Endodermal cell (in vitro differentiated cells): Measurements from ENCODE around the gene SLC38A3. TPM values are rescaled to one million over a fixed set of nuclear protein-coding genes. Genes with fewer than 3 reads are reported as not detected.

Experiments used
- DNase-seq: peaks from one replicate; pipeline ENCODE4 v3.0.0-alpha.2; 2017
- H3K27ac ChIP-seq: 2 replicates; pipeline ENCODE4 v1.5.1; 2013; ENCODE audit warnings: mild to moderate bottlenecking, low read depth, low read length, moderate library complexity
- H3K27me3 ChIP-seq: 2 replicates; pipeline ENCODE4 v1.6.1; 2013; ENCODE audit warnings: mild to moderate bottlenecking, low read length, moderate library complexity; ENCODE audit not compliant: insufficient read depth, control insufficient read depth, poor library complexity, severe bottlenecking
- H3K36me3 ChIP-seq: 2 replicates; pipeline ENCODE4 v1.7.0; 2013; ENCODE audit warnings: mild to moderate bottlenecking, low read length, moderate library complexity; ENCODE audit not compliant: control insufficient read depth, insufficient read depth
- H3K4me1 ChIP-seq: one replicate; pipeline ENCODE4 v1.7.0; 2013; ENCODE audit warnings: low read length; ENCODE audit not compliant: control insufficient read depth, insufficient read depth
- H3K4me3 ChIP-seq: 2 replicates; pipeline ENCODE4 v1.5.1; 2013; ENCODE audit warnings: mild to moderate bottlenecking, low read length, moderate library complexity
- H3K9ac ChIP-seq: 2 replicates; pipeline ENCODE4 v1.6.1; 2013; ENCODE audit warnings: mild to moderate bottlenecking, low read length, moderate library complexity; ENCODE audit not compliant: poor library complexity, severe bottlenecking; ENCODE audit errors: extremely low read depth
- H3K9me3 ChIP-seq: 2 replicates; pipeline ENCODE4 v1.6.1; 2013; ENCODE audit warnings: mild to moderate bottlenecking, low read length, moderate library complexity; ENCODE audit not compliant: control insufficient read depth
- H3K27ac Mint-ChIP-seq: 2 replicates; pipeline ENCODE4 v1.8.0; 2020; ENCODE audit warnings: mixed read lengths
- H3K27me3 Mint-ChIP-seq: 2 replicates; pipeline ENCODE4 v1.8.0; 2021; ENCODE audit warnings: mild to moderate bottlenecking, mixed read lengths; ENCODE audit not compliant: insufficient read depth
- H3K36me3 Mint-ChIP-seq: 2 replicates; pipeline ENCODE4 v1.8.0; 2020; ENCODE audit warnings: low read depth, mixed read lengths
- H3K4me1 Mint-ChIP-seq: 2 replicates; pipeline ENCODE4 v1.8.0; 2020; ENCODE audit warnings: mixed read lengths
- H3K4me3 Mint-ChIP-seq: 2 replicates; pipeline ENCODE4 v1.8.0; 2020; ENCODE audit warnings: mild to moderate bottlenecking, moderate library complexity, mixed read lengths
- H3K9me3 Mint-ChIP-seq: 2 replicates; pipeline ENCODE4 v1.8.0; 2020; ENCODE audit warnings: mild to moderate bottlenecking, mixed read lengths
- CTCF ChIP-seq: fragments of 200-600 bp; sonication (generic); conservative IDR thresholded peaks from 2 replicates; pipeline ENCODE4 v1.5.0; 2021; ENCODE audit warnings: antibody characterized with exemption, mild to moderate bottlenecking
- WGBS, 2 experiments: methylation state at CpG; one replicate each; pipeline versions ENCODE4 v1.1.5 to v1.1.7; 2013; ENCODE audit warnings: missing lambda C conversion rate in 2 of 2, mixed read lengths in 1 of 2; ENCODE audit not compliant: insufficient coverage in 1 of 2, insufficient read length in 1 of 2; 5-methylcytosine and 5-hydroxymethylcytosine counted together
- total RNA-seq, 2 donors: library from RNA; stranded (reverse); fragmentation: NEBNext Ultra II Directional in 1 of 2; extraction: Animal tissue kit (Norgen Biotek cat#: 25700) in 1 of 2; gene quantifications; 2 replicates in 1 of 2; 3 replicates in 1 of 2; pipeline ENCODE4 v1.2.1, GENCODE V29; 2021

SLC38A3 gene
- total RNA-seq, 2 donors from 2014 or later = 1.5 to 1.9 TPM

DNA sequence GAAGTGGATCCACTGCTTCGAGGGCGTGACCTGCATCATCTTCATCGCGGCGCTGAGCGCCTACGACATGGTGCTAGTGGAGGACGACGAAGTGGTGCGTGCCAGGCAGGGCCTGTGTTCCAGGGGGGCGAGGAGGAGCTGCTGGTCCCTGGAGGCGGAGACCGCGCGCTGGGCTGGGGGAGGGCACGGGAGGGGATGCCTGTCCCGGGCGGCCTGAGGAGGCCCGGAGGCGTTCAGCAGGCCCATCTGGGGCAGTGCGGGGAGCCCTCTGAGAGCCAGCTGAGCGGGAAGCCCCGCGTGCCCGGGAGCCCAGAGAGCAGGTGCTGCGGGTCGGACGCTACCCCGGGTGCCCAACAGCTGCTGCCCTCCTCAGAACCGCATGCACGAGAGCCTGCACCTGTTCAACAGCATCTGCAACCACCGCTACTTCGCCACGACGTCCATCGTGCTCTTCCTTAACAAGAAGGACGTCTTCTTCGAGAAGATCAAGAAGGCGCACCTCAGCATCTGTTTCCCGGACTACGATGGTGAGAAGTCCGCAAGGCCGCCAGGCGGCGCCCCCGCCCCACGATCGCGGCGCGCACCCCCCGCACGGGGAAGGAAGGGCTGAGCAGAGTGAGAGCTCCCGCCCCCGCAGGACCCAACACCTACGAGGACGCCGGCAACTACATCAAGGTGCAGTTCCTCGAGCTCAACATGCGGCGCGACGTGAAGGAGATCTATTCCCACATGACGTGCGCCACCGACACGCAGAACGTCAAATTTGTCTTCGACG lies 10.8 kb upstream of the SLC38A3 start:
- Histone ChIP-seq H3K4me1 (no peaks in the 10 kb centered on the region), H3K36me3 (no peaks in the 10 kb centered on the region), H3K4me3 (no peak overlapping the region), H3K27me3 (peaks cover 5% of the 10 kb centered on the region), H3K27ac (no peak overlapping the region), H3K9ac (no peak overlapping the region), H3K9me3 (no peaks in the 10 kb centered on the region)
- peaks cover 37% of the 10 kb centered on the region for H3K27me3 Mint-ChIP-seq
- DNase-seq = peak; percentile 91
- peak; percentile 89 for TF ChIP-seq CTCF
- H3K4me3 Mint-ChIP-seq = no peak overlapping the region
- 51 to 66% methylated on average over 43 to 70 of the region's 70 CpGs for WGBS, 2 experiments
- H3K36me3 Mint-ChIP-seq = no peaks in the 10 kb centered on the region
- H3K4me1 Mint-ChIP-seq = no peaks in the 10 kb centered on the region
- no peaks in the 10 kb centered on the region for H3K9me3 Mint-ChIP-seq
- H3K27ac Mint-ChIP-seq = no peak overlapping the region

- peaks cover 38% of the 10 kb centered on the region for H3K27me3 Mint-ChIP-seq
- DNase-seq = peak; percentile 87
- no peak overlapping the region for H3K4me3 ChIP-seq
- no peaks in the 10 kb centered on the region for H3K4me1 ChIP-seq
- no peaks in the 10 kb centered on the region for H3K4me1 Mint-ChIP-seq
- H3K4me3 Mint-ChIP-seq = no peak overlapping the region
- no peaks in the 10 kb centered on the region for H3K9me3 Mint-ChIP-seq
- H3K9ac ChIP-seq = no peak overlapping the region
- WGBS, 2 experiments = 86 to 88% methylated on average over 6 to 13 of the region's 14 CpGs
- no peaks in the 10 kb centered on the region for H3K36me3 Mint-ChIP-seq
- H3K27me3 ChIP-seq = peaks cover 5% of the 10 kb centered on the region
- no peaks in the 10 kb centered on the region for H3K36me3 ChIP-seq
- no peak for TF ChIP-seq CTCF
- no peak overlapping the region for H3K27ac ChIP-seq
- no peaks in the 10 kb centered on the region for H3K9me3 ChIP-seq
- H3K27ac Mint-ChIP-seq = no peak overlapping the region
Observed at GRCh38 chr3:50194903-50195500, 10.1 kb upstream of the SLC38A3 start.

GRCh38 chr3:50195501-50196252 lies 9.4 kb upstream of the SLC38A3 start:
- Histone ChIP-seq H3K9ac (no peak overlapping the region), H3K36me3 (no peaks in the 10 kb centered on the region), H3K4me3 (no peak overlapping the region), H3K27me3 (peaks cover 5% of the 10 kb centered on the region), H3K9me3 (no peaks in the 10 kb centered on the region), H3K4me1 (no peaks in the 10 kb centered on the region), H3K27ac (no peak overlapping the region)
- Mint-ChIP-seq H3K36me3 (no peaks in the 10 kb centered on the region), H3K4me3 (no peak overlapping the region), H3K27me3 (peaks cover 39% of the 10 kb centered on the region), H3K27ac (no peak overlapping the region), H3K9me3 (no peaks in the 10 kb centered on the region), H3K4me1 (no peaks in the 10 kb centered on the region)
- 68 to 80% methylated on average over 2 to 4 of the region's 4 CpGs for WGBS, 2 experiments
- DNase-seq = no peak
- no peak for TF ChIP-seq CTCF
